Vagina (tissue), 2 donors: ENCODE measurements around the gene EDC4.

Experiments
- CTCF ChIP-seq, 3 experiments: fragments of 450-650 bp in 2 of 3; fragments of 200-600 bp in 1 of 3; sonication (generic) in 1 of 3; IDR thresholded peaks; one replicate each; pipeline ENCODE4 v1.5.1; 2017 to 2019; ENCODE audit warnings: antibody characterized with exemption in 3 of 3, mild to moderate bottlenecking in 2 of 3, moderate library complexity in 2 of 3
- POLR2A ChIP-seq, 2 donors: fragments of 450-650 bp; IDR thresholded peaks; one replicate each; pipeline ENCODE4 v1.6.1; 2017; ENCODE audit warnings: antibody characterized with exemption in 2 of 2, mild to moderate bottlenecking in 2 of 2, moderate library complexity in 2 of 2
- POLR2AphosphoS5 ChIP-seq, 2 donors: sonication (generic); formaldehyde crosslinking; IDR thresholded peaks; one replicate each; pipeline ENCODE4 v1.9.0; 2017; ENCODE audit warnings: antibody characterized with exemption in 2 of 2, mild to moderate bottlenecking in 2 of 2, low read depth in 1 of 2; ENCODE audit not compliant: insufficient read depth in 1 of 2

GRCh38 chr16:67880584-67880983, 7.7 kb downstream of the EDC4 start:
- TF ChIP-seq CTCF (IDR thresholded peaks at IDR 0.05), result no peak
- TF ChIP-seq POLR2A (IDR thresholded peaks at IDR 0.05), result no peak
- no peak for TF ChIP-seq POLR2AphosphoS5 (IDR thresholded peaks at IDR 0.05; ENCODE audit: insufficient read depth in 1 of 2, low read depth in 1 of 2)
